GM12872 (cell line): ENCODE results near the gene RASL10A.
A peak's percentile ranks its signal among the peaks of the same experiment; 100 is the strongest.

Source experiments
- CTCF ChIP-seq: IDR thresholded peaks from 3 replicates; pipeline ENCODE4 v1.5.1; 2011; ENCODE audit warnings: low read depth, mild to moderate bottlenecking, low read length, moderate library complexity; ENCODE audit not compliant: insufficient read depth

RASL10A gene

GRCh38 chr22:29306175-29306834 lies 9.2 kb downstream of the RASL10A start, which contains the start of gene GAS2L1:
GAS2L1 (plus strand) TSS chr22:29306650; CDS start chr22:29308106, 1,456 bp downstream.
- peak; percentile 34; the same call in 1 of the 3 replicates for TF ChIP-seq CTCF

GRCh38 chr22:29305836-29306174 lies 9.7 kb downstream of the RASL10A start:
- no peak for TF ChIP-seq CTCF

- no peak for TF ChIP-seq CTCF
These were observed 12.6 kb downstream of the RASL10A start for GRCh38 chr22:29302681-29303465.

GRCh38 chr22:29302402-29302680 lies 13.2 kb downstream of the RASL10A start:
- no peak for TF ChIP-seq CTCF

GRCh38 chr22:29301716-29302401 lies 13.6 kb downstream of the RASL10A start:
- no peak for TF ChIP-seq CTCF

GRCh38 chr22:29300807-29301601 lies 14.5 kb downstream of the RASL10A start:
- no peak for TF ChIP-seq CTCF

- TF ChIP-seq CTCF, result no peak
These were observed 15.1 kb downstream of the RASL10A start for GRCh38 chr22:29300467-29300806.
